Left lung (tissue), 10 donors: ENCODE results near the gene POLH. TPM values are rescaled to one million over a fixed set of nuclear protein-coding genes. Genes with fewer than 3 reads are reported as not detected.

ENCODE experiments used
- ATAC-seq: fragments of 200-7000 bp; cut with Tn5 transposase; one replicate; pipeline ENCODE4 v1.9.1; 2020; ENCODE audit warnings: moderate library complexity
- DNase-seq, 4 donors: peaks; one replicate each; pipeline ENCODE4 v3.0.0-alpha.2; 2013 to 2020
- H3K27ac ChIP-seq, 2 donors: fragments of 200-600 bp; sonication (generic) in 1 of 2; one replicate each; pipeline versions ENCODE4 v1.5.0 to v1.8.0; 2020 to 2021
- H3K27me3 ChIP-seq, 2 donors: fragments of 200-600 bp; sonication (generic) in 1 of 2; one replicate each; pipeline versions ENCODE4 v1.5.0 to v1.8.0; 2020 to 2021
- H3K36me3 ChIP-seq, 2 donors: fragments of 200-600 bp; sonication (generic) in 1 of 2; one replicate each; pipeline versions ENCODE4 v1.5.0 to v1.8.0; 2020 to 2021
- H3K4me1 ChIP-seq, 2 donors: fragments of 200-600 bp; one replicate each; pipeline ENCODE4 v1.8.0; 2021
- H3K4me3 ChIP-seq, 2 donors: fragments of 200-600 bp; sonication (generic) in 1 of 2; one replicate each; pipeline versions ENCODE4 v1.5.0 to v1.8.0; 2020 to 2021; ENCODE audit warnings: mild to moderate bottlenecking in 1 of 2
- H3K9me3 ChIP-seq, 2 donors: fragments of 200-600 bp; sonication (generic) in 1 of 2; one replicate each; pipeline versions ENCODE4 v1.5.0 to v1.8.0; 2020 to 2021
- CTCF ChIP-seq, 2 donors: fragments of 200-600 bp; sonication (generic) in 1 of 2; IDR thresholded peaks; one replicate each; pipeline versions ENCODE4 v1.5.0 to v1.8.0; 2021; ENCODE audit warnings: antibody characterized with exemption in 2 of 2
- intact Hi-C, 2 donors: fragments of 100-400 bp; cut with DNase I; formaldehyde crosslinking; loops; one replicate each; pipeline versions ENCODE4 v1.11.2 to v1.14.2; 2022
- polyA plus RNA-seq, 6 donors: library from polyadenylated mRNA; unstranded; fragments of 120-200 nt; gene quantifications; one replicate each; pipeline ENCODE4 v1.2.1, GENCODE V29; 2013; ENCODE audit not compliant: insufficient read length in 6 of 6
- total RNA-seq, 2 donors: library from RNA; stranded (reverse); fragmentation: NEBNext Ultra II Directional; extraction: Animal tissue kit (Norgen Biotek cat#: 25700); gene quantifications; one replicate each; pipeline ENCODE4 v1.2.1, GENCODE V29; 2021
- donor health status: DM: no; HTN: yes; CAD: no.
- donor health status: DM: no; HTN: no; CAD: no.

The POLH gene
- total and polyA plus RNA-seq, 8 donors: 17.8 to 29.8 (median 24.3) TPM

- ATAC-seq: no peak
- no peak for DNase-seq
- no peak for TF ChIP-seq CTCF (IDR thresholded peaks at IDR 0.05)
- Histone ChIP-seq H3K27me3 (no peaks in the 10 kb centered on the region), H3K9me3 (no peaks in the 10 kb centered on the region), H3K4me1 (peaks cover 9% of the 10 kb centered on the region in 2 donors), H3K4me3 (no peak overlapping the region), H3K27ac (no peak overlapping the region), H3K36me3 (peaks cover 0 to 71% of the 10 kb centered on the region in 2 donors)
- intact Hi-C loops: no loop called here
These were observed 5.0 kb upstream of the POLH start for GRCh38 chr6:43570876-43571441.

- Histone ChIP-seq H3K4me3 (no peak overlapping the region), H3K4me1 (peaks cover 9 to 15% of the 10 kb centered on the region in 2 donors), H3K36me3 (peaks cover 0 to 60% of the 10 kb centered on the region in 2 donors), H3K27me3 (no peaks in the 10 kb centered on the region), H3K27ac (no peak overlapping the region), H3K9me3 (no peaks in the 10 kb centered on the region)
- ATAC-seq (no peak), DNase-seq (no peak)
- no peak for TF ChIP-seq CTCF (IDR thresholded peaks at IDR 0.05)
- intact Hi-C loops: no loop called here
These were observed 4.0 kb upstream of the POLH start for GRCh38 chr6:43572015-43572414.

- no peaks in the 10 kb centered on the region for H3K9me3 ChIP-seq
- no peak for TF ChIP-seq CTCF (IDR thresholded peaks at IDR 0.05)
- H3K36me3 ChIP-seq: peaks cover 0 to 31% of the 10 kb centered on the region in 2 donors
- peak; percentile 39 for ATAC-seq
- no peaks in the 10 kb centered on the region for H3K27me3 ChIP-seq
- intact Hi-C loops: no loop called here
- peak overlapping the region; percentile 70 to 76 for H3K27ac ChIP-seq
- peaks cover 22 to 31% of the 10 kb centered on the region in 2 donors for H3K4me1 ChIP-seq
- DNase-seq: peak in 3 of 4 donors; percentile 33 to 90 (median 34)
- peak overlapping the region; percentile 86 to 100 for H3K4me3 ChIP-seq
These were observed 747 bp upstream of the POLH start for GRCh38 chr6:43575105-43575771.

GRCh38 chr6:43578748-43579147 is 2.8 kb downstream of the POLH start:
- no peak for ATAC-seq
- H3K27ac ChIP-seq: no peak overlapping the region
- no peak for DNase-seq

More at GRCh38 chr6:43578748-43579147, 2.8 kb downstream of the POLH start:
- H3K4me3 ChIP-seq: no peak overlapping the region
- peaks cover 0 to 15% of the 10 kb centered on the region in 2 donors for H3K36me3 ChIP-seq
- H3K4me1 ChIP-seq: peaks cover 22 to 31% of the 10 kb centered on the region in 2 donors
- TF ChIP-seq CTCF (IDR thresholded peaks at IDR 0.05): no peak
- H3K9me3 ChIP-seq: no peaks in the 10 kb centered on the region
- intact Hi-C loops: no loop called here
- no peaks in the 10 kb centered on the region for H3K27me3 ChIP-seq
